ENCODE data around the gene RELN. TPM values are rescaled to one million over a fixed set of nuclear protein-coding genes. Genes with fewer than 3 reads are reported as not detected.

Gene RELN
- total RNA-seq, 1 experiment from 2014 or later = 0.02 TPM

- Histone ChIP-seq H3K23ac (ENCODE audit: insufficient read length, low read depth, low read length) (no peak overlapping the region), H3K18ac (ENCODE audit: insufficient read length, low read depth, low read length) (no peak overlapping the region), H4K91ac (ENCODE audit: insufficient read length, low read depth, low read length) (no peak overlapping the region), H4K8ac (replicated peaks; ENCODE audit: insufficient read length, low read depth, low read length) (no peak overlapping the region), H3K27ac (ENCODE audit: insufficient read length, low read depth, low read length) (no peak overlapping the region), H3K9me3 (ENCODE audit: control insufficient read depth, low read depth, low read length) (no peaks in the 10 kb centered on the region), H4K5ac (ENCODE audit: insufficient read length, low read depth, low read length) (no peak overlapping the region), H2BK5ac (ENCODE audit: insufficient read length, low read length) (no peak overlapping the region), H2BK12ac (ENCODE audit: insufficient read length, low read depth, low read length) (no peak overlapping the region), H3K4me1 (ENCODE audit: insufficient read depth, low read length) (no peaks in the 10 kb centered on the region), H3K79me2 (ENCODE audit: insufficient read depth, low read length) (no peaks in the 10 kb centered on the region), H2AK5ac (ENCODE audit: insufficient read length, low read length) (no peak overlapping the region), H3K23me2 (ENCODE audit: insufficient read length, low read depth, low read length, poor library complexity, severe bottlenecking) (no peaks in the 10 kb centered on the region), H4K20me1 (ENCODE audit: control insufficient read depth, insufficient read depth, insufficient read length) (no peaks in the 10 kb centered on the region), H3K9ac (ENCODE audit: extremely low read depth, insufficient read length, low read length) (no peak overlapping the region), H3K14ac (ENCODE audit: insufficient read depth, low read length) (no peak overlapping the region), H3K4ac (ENCODE audit: low read depth, low read length) (no peak overlapping the region), H3K27me3 (ENCODE audit: insufficient read depth, low read length) (no peaks in the 10 kb centered on the region), H2BK15ac (ENCODE audit: low read depth, low read length) (no peak overlapping the region), H3K79me1 (ENCODE audit: insufficient read depth, low read depth, low read length, poor library complexity, severe bottlenecking) (no peaks in the 10 kb centered on the region), H2AFZ (ENCODE audit: low read length) (no peak overlapping the region), H3T11ph (ENCODE audit: low read length) (no peak overlapping the region), H2BK120ac (ENCODE audit: low read depth, low read length, poor library complexity, severe bottlenecking) (no peak overlapping the region), H3K4me2 (ENCODE audit: insufficient read depth, insufficient read length, low read length) (no peak overlapping the region), H3K56ac (ENCODE audit: insufficient read length, low read depth, low read length) (no peak overlapping the region), H2BK20ac (ENCODE audit: low read depth, low read length, poor library complexity, severe bottlenecking) (no peak overlapping the region)
- WGBS (ENCODE audit: extremely low coverage, insufficient read length, low lambda C conversion rate) = no CpG with 5 or more reads among the region's 4 CpGs
- no peak for DNase-seq
- no peaks in the 10 kb centered on the region for H3K4me1 Mint-ChIP-seq
- H3K27ac Mint-ChIP-seq = no peak overlapping the region
- H3K27me3 Mint-ChIP-seq (ENCODE audit: low read depth) = peaks cover 3% of the 10 kb centered on the region
- H3K4me3 Mint-ChIP-seq = no peak overlapping the region
- H3K36me3 Mint-ChIP-seq (ENCODE audit: insufficient read depth in 1 of 3, low read depth in 3 of 3) = no peaks in the 10 kb centered on the region
- no peaks in the 10 kb centered on the region for H3K9me3 Mint-ChIP-seq
- TF ChIP-seq CTCF (conservative IDR thresholded peaks at IDR 0.05) = no peak
Observed at GRCh38 chr7:103571586-103571985, 417.9 kb downstream of the RELN start.

Measured in H9 (cell line).